OCI-M2 (cell line): Measurements from ENCODE around the gene THSD7A.

ENCODE experiments used
- DNase-seq: peaks from one replicate; lab custom pipeline; 2025; ENCODE audit not compliant: unreplicated experiment; lab: John Stamatoyannopoulos, UW

The THSD7A gene

DNA sequence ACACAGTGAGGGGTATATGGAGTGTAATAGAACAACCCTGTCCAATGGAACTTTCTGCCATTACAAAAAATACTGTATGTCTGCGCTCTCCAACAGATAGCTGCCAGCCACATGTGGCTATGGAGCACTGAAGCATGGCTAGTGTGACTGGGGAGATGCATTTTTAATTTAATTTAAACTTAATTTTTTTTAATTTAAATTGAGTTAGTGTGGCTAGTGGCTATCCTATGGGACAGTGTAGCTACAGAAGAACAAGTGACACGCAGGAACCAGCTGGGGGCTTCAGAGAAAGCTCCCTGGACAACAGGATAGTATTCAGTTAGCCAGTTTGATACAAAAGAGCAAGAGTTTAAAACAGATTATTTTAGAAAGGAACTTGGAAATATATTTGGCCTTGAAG, 408.0 kb downstream of the THSD7A start:
- DNase-seq = no peak

DNA sequence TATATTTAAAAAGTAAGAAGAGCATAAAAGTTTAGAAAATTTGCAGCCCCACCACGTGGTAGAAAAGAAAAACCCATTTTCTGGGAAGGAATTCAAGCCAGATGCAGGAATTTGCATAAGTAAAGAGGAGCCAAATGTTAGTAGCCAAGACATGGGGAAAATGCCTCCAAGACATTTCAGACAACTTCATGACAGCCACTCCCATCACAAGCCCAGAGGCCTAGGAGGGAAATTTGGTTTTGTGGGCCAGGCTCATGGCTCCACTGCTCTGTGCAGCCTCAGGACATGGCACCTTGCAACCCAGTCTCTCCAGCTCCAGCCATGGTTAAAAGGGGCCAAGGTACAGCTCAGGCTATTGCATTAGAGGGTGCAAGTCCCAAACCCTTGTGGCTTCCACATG, 411.9 kb downstream of the THSD7A start:
- DNase-seq = no peak

DNA sequence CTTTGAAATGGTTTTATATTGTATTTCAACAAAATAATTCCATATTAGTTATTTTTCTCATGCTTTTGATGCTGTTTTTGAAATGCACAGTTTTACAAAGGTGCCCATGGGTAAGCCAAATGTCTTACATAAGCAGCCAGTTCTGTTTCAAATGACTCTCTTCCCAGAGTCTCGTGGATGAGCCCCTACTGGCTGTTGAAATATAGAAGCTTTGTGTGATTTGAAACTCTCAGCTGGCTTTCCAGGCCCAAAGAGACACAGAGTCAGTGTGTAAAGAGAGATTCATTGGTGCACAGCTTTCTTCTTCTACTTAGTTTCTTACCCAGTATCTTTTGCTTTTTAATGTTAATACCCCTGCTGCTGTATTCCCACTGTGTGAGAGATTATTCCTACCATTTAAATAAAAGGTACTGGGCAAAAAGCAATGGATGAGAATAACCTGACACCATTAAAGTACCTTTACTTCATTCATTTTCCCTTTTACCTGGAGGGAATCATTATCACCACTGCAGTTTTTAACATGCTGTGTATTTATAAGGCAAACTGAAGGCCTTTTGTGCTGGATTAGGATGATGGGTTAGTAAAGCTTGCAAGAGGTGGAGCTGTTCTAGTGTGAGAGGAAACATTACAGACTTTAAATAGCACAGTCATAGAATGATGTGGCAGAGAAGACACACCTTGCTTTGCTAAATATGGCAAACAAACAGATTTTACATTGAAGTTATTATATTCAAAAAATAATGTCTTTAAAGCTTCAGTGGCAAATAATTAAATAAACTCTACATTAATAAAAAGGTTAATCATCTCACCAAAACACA, 415.1 kb downstream of the THSD7A start:
- no peak for DNase-seq

DNA sequence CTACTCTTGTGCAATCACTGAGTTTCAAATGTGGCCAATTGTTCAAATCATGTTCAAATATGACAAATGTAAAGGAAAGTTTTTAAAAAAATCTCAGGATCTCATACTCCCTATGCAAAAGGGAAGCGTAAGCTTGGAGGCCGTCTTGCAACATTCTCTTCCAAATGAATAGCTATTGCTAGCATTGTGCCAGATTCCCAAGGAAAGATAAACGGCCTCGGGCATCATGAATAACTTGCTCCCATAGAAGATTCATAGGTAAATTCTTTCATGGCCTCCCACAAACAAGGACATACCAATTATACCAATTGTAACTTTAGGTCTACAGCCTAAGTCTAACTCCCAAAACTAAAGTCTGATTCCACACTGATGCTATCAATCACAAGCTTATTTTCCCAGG, 416.9 kb downstream of the THSD7A start:
- DNase-seq = no peak

DNA sequence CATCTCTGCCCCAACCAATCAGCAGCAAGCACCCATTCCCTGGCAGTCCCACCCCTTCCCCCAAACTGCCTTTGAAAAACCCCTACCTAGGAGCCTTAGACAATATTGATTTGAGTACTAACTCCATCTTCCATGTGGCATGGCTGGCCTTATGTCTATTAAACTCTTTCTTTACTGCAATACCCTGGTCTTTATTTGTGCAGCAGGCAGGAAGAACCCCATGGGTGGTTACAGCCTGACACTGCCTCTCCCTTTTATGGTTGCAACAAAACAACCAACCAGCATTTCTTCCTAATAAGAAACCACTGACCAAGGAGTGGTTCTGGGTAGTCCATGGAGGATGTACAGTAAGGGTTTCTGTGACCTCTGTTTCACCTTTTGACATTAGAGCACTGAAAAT, 418.1 kb downstream of the THSD7A start:
- no peak for DNase-seq

DNA sequence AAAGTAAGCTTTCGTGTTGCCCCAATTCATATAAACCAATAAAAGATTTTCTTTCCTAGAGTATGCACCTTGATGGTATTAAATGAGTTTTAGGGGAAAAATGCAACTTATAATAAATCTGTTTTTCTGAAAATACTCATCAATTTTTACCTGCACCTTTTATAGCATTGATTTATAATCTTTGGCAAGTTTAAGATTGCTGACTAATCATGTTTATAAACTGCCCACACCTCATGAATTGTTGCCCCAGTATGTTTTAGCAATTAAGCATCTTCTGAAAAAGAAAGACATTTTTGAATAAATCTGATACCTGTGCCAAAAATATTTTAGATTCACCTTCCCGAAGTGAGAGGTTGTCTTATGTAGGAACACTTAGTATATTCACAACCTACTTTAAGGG, 420.0 kb downstream of the THSD7A start:
- no peak for DNase-seq

DNA sequence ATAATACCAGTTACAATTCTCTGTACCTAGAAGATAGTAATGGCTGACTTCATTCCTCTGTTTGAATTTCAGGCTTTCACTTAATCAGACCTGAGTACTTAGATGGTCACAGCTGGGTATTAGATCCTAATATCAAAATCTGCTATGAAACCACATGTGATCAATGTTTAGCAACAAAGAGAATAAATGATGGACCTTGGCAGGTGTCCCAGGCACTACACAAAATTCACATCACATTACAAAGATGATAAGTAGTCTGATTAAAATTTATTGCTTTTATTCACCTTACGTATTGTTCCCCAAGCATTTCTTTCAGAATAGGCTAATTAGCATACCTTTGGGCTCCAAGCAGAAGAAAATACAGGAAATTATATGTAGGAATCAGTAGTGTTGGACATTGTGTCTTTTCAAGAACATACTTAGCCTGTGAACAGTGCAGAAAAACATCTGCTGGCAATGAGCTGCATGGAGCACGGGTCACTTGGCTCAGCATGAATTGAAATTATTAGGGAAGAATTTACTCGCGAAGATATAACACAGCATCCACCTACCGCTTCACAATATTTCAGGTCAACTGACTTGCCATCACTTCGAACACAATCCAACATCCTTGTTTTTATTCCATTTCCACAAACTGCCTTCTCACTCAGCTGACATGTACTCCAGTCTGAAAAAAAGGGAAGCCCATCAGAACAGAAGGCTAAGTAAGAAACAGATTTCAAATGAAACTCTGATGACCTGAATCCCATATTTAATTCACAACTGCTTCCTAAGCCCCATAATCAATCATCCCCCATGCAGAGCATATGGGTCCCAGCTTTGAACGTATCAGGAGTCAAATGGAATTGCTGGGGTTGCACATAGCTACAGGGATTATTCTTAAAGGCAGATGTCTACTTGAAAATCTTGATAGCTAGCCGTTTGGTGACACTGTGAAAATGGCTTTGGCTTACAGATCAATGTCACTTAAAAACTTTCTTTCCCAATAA, 421.0 kb downstream of the THSD7A start:
- no peak for DNase-seq

DNA sequence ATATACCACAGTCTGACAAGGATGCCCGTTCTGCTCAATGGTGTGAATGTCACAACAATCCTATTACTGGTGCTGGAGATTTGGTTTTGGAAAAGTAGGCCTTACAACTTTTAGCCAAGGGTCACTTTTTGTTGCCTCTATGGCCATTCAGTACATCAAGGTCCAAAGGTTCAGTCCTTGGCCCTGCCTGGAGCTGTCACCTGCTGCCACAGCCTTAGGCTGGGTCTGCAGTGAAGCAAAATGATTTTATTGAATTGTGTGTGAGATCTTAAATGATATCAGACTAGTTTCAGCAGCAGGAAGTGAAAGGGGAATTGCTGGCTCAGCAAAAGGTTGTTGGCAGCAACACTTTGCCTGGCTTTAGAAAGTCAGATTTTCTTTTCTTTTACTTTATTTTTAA, 427.6 kb downstream of the THSD7A start:
- no peak for DNase-seq

DNA sequence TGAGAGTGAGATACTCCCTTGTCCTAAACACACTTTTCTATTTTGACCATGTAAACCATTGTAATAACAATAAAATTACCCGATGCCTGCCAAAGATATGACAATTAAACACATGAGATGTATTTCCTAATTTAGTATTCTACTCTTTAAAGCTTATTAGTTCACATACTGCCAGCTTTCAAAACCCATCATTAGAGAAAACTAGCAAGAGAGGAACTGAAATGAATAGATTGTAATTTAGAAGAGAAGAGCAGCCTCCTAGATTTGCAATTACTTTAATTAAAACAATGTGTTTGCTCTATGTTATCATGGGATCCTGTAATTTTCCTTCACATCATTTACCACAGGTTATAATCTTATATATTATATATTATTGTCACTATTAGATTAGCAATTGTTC, 428.2 kb downstream of the THSD7A start:
- no peak for DNase-seq

DNA sequence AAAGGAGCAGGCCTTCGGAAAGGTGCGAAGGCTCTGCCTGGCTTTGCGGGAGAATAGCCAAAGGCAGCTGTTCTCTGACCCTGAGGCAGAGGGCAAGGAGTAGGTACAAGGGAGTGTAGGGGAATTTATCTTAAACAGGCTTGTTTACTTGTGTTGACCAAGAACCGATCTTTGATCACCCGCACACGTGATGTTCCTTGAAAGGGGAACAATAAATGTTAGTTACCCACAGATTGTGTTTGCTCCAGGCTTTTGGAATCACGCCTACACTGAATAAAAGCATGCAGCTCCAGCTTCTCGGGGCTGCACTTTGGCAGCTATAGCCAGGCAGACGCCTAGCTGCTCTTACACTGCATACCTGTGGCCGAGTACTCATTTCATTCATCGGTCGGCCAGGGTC, 437.6 kb downstream of the THSD7A start:
- DNase-seq = no peak

DNA sequence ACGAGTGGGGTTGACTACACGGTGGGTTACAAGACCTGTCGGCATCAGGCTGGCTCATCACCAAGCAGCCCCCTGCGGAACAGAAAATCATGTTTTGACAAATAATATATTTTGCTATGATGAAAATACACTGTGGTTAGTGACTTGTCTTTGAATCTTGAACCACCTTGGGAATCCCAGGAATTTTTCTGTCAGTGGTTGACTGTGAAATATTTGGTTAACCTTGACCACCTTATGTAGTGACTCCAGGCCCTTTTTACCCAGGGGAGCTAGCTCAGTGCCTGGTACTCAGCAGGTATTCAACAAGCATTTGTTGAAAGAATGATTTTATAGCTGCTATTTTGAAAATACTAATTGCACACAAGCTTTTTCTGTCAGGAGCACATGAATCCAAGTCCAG, 452.4 kb downstream of the THSD7A start:
- DNase-seq = no peak

DNA sequence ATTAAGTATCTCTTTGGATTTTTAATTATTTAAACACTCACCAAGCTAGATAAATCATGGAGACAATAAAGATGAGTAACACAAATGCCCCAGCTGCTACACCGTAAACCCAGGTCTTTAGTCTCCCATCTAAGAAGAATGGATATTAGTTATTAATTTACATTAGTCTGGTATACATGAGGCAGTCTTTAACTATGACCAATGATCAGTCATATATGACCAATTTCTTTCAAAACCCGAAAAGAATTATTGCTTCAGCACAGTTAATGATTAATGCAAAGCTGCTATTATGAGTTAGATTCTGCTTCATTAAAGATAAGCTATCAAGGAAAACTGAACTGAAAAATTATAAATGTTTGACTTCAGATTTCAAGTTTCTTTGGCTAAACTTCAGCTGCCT, 455.5 kb downstream of the THSD7A start:
- DNase-seq = no peak

DNA sequence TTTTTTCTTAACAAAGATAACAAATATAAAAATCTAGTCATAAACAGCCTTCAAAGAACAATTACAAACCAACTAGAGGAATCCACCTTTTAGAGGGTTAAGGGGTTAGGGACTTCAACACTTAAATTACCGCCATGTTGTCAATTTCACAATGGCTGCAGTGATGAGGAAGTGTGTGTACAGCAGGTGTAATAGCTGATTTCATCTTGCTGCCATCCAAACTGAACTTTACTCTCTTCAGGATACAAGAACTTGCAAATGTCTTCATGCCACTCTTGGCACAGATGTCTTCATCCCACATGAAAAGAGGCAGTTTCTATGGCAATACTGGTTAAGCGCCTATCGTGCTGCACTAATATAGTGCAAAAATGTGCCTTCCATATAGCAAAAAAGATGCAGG, 457.4 kb downstream of the THSD7A start:
- DNase-seq = no peak

DNA sequence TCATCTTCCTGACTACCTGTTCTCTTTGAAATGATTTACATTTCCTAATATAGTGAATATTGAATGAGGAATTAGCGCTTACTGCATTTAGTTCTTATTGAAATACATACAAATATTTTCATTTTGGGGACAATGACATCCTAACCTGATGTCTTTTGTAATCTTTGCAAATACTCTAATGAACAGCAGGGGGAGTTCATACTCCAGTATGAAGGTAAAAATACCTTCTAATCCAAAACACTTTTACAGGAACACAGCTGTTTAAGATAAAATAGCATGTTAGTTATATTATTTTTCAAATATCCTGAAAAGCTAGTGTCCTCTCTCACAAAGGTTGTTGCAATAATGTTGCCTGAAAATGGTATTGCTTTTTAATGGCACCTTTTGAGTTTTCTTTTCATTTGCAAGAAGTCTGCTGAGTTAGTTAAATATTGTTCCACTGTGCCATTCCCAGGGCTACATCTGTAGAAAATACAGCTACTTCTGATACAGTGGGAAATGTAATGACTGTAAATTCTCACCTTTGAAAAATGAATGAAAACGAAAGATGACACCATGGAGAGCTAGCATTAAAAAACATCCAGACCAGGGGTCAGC, 458.4 kb downstream of the THSD7A start:
- no peak for DNase-seq

DNA sequence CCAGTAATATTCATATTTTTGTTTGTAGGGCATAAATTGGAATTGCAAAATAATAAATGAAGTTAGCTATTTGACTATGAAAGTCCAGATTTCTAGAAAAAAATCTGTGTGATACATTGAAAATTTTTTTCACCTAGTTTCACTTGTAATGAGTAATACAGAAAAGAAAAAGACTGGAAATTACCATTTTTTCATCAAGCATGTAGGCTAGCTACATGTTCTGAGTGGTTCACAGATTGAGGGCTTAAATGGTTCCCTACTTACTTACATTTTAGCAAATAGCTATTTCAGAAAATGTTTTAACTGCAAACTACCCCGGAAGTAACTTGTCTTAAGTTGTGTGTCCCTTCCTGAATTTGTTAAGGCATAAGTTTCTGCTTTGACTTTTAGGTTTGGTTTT, 462.3 kb downstream of the THSD7A start:
- no peak for DNase-seq

DNA sequence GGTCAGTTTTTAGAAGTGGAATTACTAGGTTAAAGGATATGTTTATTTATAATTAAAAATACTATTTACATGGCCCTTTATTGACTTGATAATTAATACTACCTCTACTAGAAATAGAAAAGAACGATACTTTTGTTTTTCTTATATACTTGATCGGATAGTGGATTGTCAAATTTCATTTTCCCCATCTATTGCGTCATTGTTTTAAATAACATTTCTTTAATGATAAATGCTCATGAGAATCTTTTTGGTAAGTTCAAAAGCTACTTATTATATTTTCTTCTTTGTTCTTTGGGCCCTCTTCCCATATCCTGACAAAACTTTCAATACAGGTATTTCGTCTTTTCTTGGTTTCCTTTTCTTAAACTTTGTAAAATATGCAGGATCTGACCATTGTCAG, 465.9 kb downstream of the THSD7A start:
- DNase-seq = no peak

DNA sequence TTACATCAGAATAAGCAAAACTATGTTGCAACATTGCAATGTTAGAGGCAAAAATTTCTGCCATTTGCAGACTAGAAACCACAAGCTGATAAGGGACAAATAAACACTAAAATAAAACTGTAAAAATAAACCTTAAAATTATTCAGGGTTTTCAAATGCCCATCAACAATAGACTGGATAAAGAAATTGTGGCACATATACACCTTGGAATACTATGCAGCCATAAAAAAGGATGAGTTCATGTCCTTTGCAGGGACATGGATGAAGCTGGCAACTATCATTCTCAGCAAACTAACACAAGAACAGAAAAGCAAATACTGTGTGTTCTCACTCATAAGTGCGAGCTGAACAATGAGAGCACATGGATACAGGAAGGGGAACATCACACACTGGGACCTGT, 473.4 kb downstream of the THSD7A start:
- DNase-seq = no peak

DNA sequence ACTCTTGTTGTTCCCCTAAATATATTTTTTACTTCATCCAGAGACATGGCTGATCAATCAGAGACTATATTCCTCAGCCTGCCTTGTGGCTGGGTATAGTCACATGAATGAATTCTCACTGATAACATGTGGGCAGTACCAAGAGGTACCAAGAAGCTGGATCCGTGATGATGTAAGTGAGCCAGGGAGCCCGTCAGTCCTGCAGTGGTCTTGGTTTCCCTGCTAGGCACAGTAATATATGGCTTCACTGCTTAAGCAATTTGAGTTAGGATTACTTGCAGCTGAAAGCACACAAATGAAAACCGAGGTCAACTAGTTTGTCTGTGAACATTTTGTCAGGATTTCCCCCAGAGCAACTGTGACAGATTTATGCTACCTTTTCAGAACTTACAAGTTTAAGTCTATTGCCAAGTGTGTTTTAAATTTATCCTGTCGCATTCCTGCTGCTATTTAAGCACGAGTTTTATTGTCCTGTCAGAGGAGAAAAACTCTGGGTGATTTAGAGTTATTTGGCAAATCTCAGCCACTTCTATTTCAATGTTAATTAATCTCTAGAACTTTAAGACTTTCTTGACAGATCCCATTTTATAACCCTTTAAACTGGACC, 476.5 kb downstream of the THSD7A start:
- no peak for DNase-seq

DNA sequence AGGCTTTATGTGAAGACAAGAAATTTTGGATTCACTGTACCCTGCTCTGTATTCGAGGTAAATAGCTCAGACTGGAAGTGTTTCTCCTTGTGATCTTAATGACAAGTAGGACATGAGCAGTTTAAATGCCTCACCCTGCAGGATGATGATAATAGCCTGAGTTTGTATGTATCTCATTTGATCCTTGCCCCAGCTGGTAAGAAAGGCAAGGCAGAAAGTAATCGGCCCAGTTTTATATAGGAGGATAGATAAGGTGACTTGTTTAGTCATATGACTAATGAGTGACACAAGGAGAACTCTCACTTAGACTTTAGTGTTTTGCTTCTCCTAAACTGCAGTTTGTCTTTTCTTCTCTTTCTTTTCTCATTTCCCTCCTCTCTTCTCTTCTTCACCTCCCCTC, 485.7 kb downstream of the THSD7A start:
- no peak for DNase-seq

DNA sequence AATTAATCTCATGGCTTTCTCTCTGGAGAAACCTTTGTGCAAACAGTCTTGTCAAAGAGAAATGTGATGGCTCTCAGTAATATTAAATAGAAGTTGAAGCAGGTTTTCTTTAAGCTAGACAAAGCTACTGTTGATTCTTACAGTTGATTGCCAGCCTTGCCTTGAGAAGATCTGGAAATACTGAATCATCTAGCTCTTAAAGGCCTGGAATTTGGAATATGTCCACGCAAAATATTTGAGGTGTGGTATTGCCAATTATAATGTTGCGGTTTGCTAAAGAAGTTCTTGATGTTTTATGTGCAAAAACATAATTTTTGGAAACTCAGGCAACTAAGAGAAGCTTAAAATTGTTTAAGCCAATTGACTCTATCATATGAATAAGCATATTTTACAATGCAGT, 486.4 kb downstream of the THSD7A start:
- DNase-seq = no peak

DNA sequence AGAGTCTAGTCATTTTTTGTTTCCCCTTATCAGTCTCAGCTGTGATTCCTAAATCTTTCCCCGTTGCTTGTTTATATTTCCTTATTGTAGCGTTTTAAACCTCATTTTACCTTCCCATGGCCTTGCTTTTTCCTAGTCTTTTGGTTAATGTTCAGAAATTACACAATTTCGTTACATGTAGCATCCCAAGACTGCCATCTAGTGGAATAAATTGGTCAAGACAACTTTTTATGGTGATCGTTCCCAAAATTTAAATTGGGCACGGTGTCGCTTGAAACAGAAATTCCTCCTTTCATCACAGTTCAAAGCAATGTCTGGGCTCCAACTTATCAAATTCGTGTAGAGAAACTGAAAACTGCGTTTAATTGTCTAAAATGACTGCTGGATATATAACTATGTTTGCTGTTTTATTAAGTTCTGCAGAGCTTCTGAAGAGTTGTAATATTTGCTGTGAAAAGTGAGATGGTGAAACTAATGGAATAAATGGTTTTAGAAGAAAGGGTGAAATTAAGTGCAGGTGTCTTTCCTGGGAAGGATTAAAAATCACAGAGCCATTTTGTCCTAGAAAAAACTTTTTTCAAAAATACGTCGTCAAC, 488.1 kb downstream of the THSD7A start:
- DNase-seq = peak; percentile 11
